ENCODE data around the gene NDC80.

The NDC80 gene

GRCh38 chr18:2557536-2557935, 13.8 kb upstream of the NDC80 start:
- DNase-seq (ENCODE audit: low read depth in 2 of 2), result no peak

GRCh38 chr18:2559249-2559648, 12.1 kb upstream of the NDC80 start:
- DNase-seq (ENCODE audit: low read depth in 2 of 2), result no peak

GRCh38 chr18:2564373-2564772, 7.0 kb upstream of the NDC80 start:
- no peak for DNase-seq (ENCODE audit: low read depth in 2 of 2)

GRCh38 chr18:2568129-2568528, 3.2 kb upstream of the NDC80 start:
- no peak for DNase-seq (ENCODE audit: low read depth in 2 of 2)

- no peak for DNase-seq (ENCODE audit: low read depth in 2 of 2)
These were observed 2.8 kb upstream of the NDC80 start for GRCh38 chr18:2568605-2569004.

GRCh38 chr18:2569338-2570207, 1.8 kb upstream of the NDC80 start:
- DNase-seq (ENCODE audit: low read depth in 2 of 2), result no peak

GRCh38 chr18:2570772-2571199, 571 bp upstream of the NDC80 start:
- DNase-seq (ENCODE audit: low read depth in 2 of 2), result peak; percentile 28

- no peak for DNase-seq (ENCODE audit: low read depth in 2 of 2)
These were observed 813 bp downstream of the NDC80 start for GRCh38 chr18:2572171-2572569.

- DNase-seq (ENCODE audit: low read depth in 2 of 2), result no peak
These were observed 1.5 kb downstream of the NDC80 start for GRCh38 chr18:2572892-2573291.

- DNase-seq (ENCODE audit: low read depth in 2 of 2), result no peak
These were observed 2.1 kb downstream of the NDC80 start for GRCh38 chr18:2573408-2573807.

GRCh38 chr18:2587788-2588187, 16.4 kb downstream of the NDC80 start:
- no peak for DNase-seq (ENCODE audit: low read depth in 2 of 2)

GRCh38 chr18:2588666-2589344, 17.4 kb downstream of the NDC80 start:
- no peak for DNase-seq (ENCODE audit: low read depth in 2 of 2)

GRCh38 chr18:2589345-2590068, 18.1 kb downstream of the NDC80 start:
- DNase-seq (ENCODE audit: low read depth in 2 of 2), result no peak

GRCh38 chr18:2590303-2590702, 18.9 kb downstream of the NDC80 start:
- no peak for DNase-seq (ENCODE audit: low read depth in 2 of 2)

- DNase-seq (ENCODE audit: low read depth in 2 of 2), result no peak
These were observed 26.3 kb downstream of the NDC80 start for GRCh38 chr18:2597639-2598038.

GRCh38 chr18:2602844-2603243, 31.5 kb downstream of the NDC80 start:
- DNase-seq (ENCODE audit: low read depth in 2 of 2), result no peak

- no peak for DNase-seq (ENCODE audit: low read depth in 2 of 2)
These were observed 35.0 kb downstream of the NDC80 start for GRCh38 chr18:2606335-2606734.

GRCh38 chr18:2609604-2610003, 38.2 kb downstream of the NDC80 start:
- no peak for DNase-seq (ENCODE audit: low read depth in 2 of 2)

- DNase-seq (ENCODE audit: low read depth in 2 of 2), result no peak
These were observed 39.2 kb downstream of the NDC80 start for GRCh38 chr18:2610549-2610948.

- no peak for DNase-seq (ENCODE audit: low read depth in 2 of 2)
These were observed 41.6 kb downstream of the NDC80 start for GRCh38 chr18:2612996-2613395.

GRCh38 chr18:2617401-2617998, 46.1 kb downstream of the NDC80 start:
- DNase-seq (ENCODE audit: low read depth in 2 of 2), result no peak

- no peak for DNase-seq (ENCODE audit: low read depth in 2 of 2)
These were observed 46.7 kb downstream of the NDC80 start for GRCh38 chr18:2618009-2618408.
